Endothelial cell of hepatic sinusoid (primary cell): ENCODE results near the gene RIPK1.
"Not testable (repeated sequence)": the region's sequence is repeated elsewhere in the genome, so short reads cannot be mapped to it uniquely, and the experiment has no call there.

ENCODE experiments used
- in situ Hi-C: cut with HindIII; loops from 2 replicates; pipeline ENCODE4 v1.10.0; 2017; ENCODE audit warnings: low sequenced_read_pairs

RIPK1 gene

GRCh38 chr6:3068329-3069214 is at the start of gene RIPK1:
Gene RIPK1 (plus strand): TSS chr6:3068494. CDS start chr6:3076824, 8,330 bp downstream.
- in situ Hi-C loops = loop anchor here (5.0 kb wide), 1 partner anchor 71 kb away; the partner anchor contains the start of gene NQO2

GRCh38 chr6:3019065-3019464 is 49.2 kb upstream of the RIPK1 start:
- in situ Hi-C loops = no loop called here

- in situ Hi-C loops = no loop called here
Measured at GRCh38 chr6:3019749-3020320, 48.5 kb upstream of the RIPK1 start.

GRCh38 chr6:3020976-3021598 is 47.2 kb upstream of the RIPK1 start:
- in situ Hi-C loops = not testable (repeated sequence)

GRCh38 chr6:3022765-3023662 is 45.3 kb upstream of the RIPK1 start:
- in situ Hi-C loops = no loop called here

GRCh38 chr6:3023663-3024483 is 44.4 kb upstream of the RIPK1 start:
- in situ Hi-C loops = no loop called here

- in situ Hi-C loops = no loop called here
Measured at GRCh38 chr6:3026791-3027626, 41.3 kb upstream of the RIPK1 start.

- in situ Hi-C loops = not testable (repeated sequence)
Measured at GRCh38 chr6:3028156-3028555, 40.1 kb upstream of the RIPK1 start.

- in situ Hi-C loops = no loop called here
Measured at GRCh38 chr6:3031857-3032640, 36.2 kb upstream of the RIPK1 start.

GRCh38 chr6:3032986-3033385 is 35.3 kb upstream of the RIPK1 start:
- in situ Hi-C loops = no loop called here

- in situ Hi-C loops = no loop called here
Measured at GRCh38 chr6:3033652-3034051, 34.6 kb upstream of the RIPK1 start.

- in situ Hi-C loops = no loop called here
Measured at GRCh38 chr6:3035397-3035796, 32.9 kb upstream of the RIPK1 start.

- in situ Hi-C loops = no loop called here
Measured at GRCh38 chr6:3036861-3037637, 31.2 kb upstream of the RIPK1 start.

GRCh38 chr6:3037638-3038365 is 30.5 kb upstream of the RIPK1 start:
- in situ Hi-C loops = no loop called here

- in situ Hi-C loops = no loop called here
Measured at GRCh38 chr6:3039384-3039783, 28.9 kb upstream of the RIPK1 start.

- in situ Hi-C loops = no loop called here
Measured at GRCh38 chr6:3041147-3041546, 27.1 kb upstream of the RIPK1 start.

- in situ Hi-C loops = no loop called here
Measured at GRCh38 chr6:3041606-3042005, 26.7 kb upstream of the RIPK1 start.
